Psoas muscle (tissue), 8 donors: ENCODE data around the gene SYNRG. TPM values are rescaled to one million over a fixed set of nuclear protein-coding genes. Genes with fewer than 3 reads are reported as not detected.

Experiments used
- ATAC-seq, 4 donors: fragments of 200-7000 bp; cut with Tn5 transposase; one replicate each; pipeline ENCODE4 v1.9.1; 2020; ENCODE audit warnings: moderate library complexity in 3 of 4, mild to moderate bottlenecking in 2 of 4
- DNase-seq, 2 donors: peaks; one replicate each; pipeline ENCODE4 v3.0.0-alpha.2; 2020
- H3K27ac ChIP-seq: fragments of 200-600 bp; one replicate; pipeline ENCODE4 v1.8.0; 2022
- H3K27me3 ChIP-seq, 3 donors: fragments of 200-600 bp in 1 of 3; one replicate each; pipeline versions ENCODE4 v1.6.1 to v1.8.0; 2013 to 2022; ENCODE audit warnings: low read length in 2 of 3, mild to moderate bottlenecking in 2 of 3, moderate library complexity in 1 of 3; ENCODE audit not compliant: insufficient read depth in 3 of 3
- H3K36me3 ChIP-seq, 2 donors: fragments of 200-600 bp in 1 of 2; one replicate each; pipeline versions ENCODE4 v1.6.1 to v1.8.0; 2013 to 2022; ENCODE audit warnings: low read depth in 1 of 2, mild to moderate bottlenecking in 1 of 2, moderate library complexity in 1 of 2; ENCODE audit not compliant: insufficient read depth in 1 of 2
- H3K4me1 ChIP-seq: fragments of 200-600 bp; one replicate; pipeline ENCODE4 v1.8.0; 2022
- H3K4me3 ChIP-seq: fragments of 200-600 bp; one replicate; pipeline ENCODE4 v1.8.0; 2022; ENCODE audit warnings: mild to moderate bottlenecking
- H3K9me3 ChIP-seq: fragments of 200-600 bp; one replicate; pipeline ENCODE4 v1.8.0; 2022
- CTCF ChIP-seq: fragments of 200-600 bp; IDR thresholded peaks from one replicate; pipeline ENCODE4 v1.8.0; 2022; ENCODE audit warnings: antibody characterized with exemption
- WGBS, 3 donors: extraction: QIAGEN DNeasy Blood & Tissue Kit; methylation state at CpG; one replicate each; pipeline versions ENCODE4 v1.1.6 to v1.1.7; 2013; 5-methylcytosine and 5-hydroxymethylcytosine counted together
- intact Hi-C, 2 donors: fragments of 100-400 bp; cut with DNase I; formaldehyde crosslinking; loops; one replicate each; pipeline versions ENCODE4 v1.11.0 to v1.14.2; 2022
- polyA plus RNA-seq, 3 donors: library from polyadenylated mRNA; stranded (reverse); fragments of 200-250 nt; gene quantifications; one replicate each; pipeline ENCODE4 v1.2.3, GENCODE V29; 2013
- total RNA-seq, 4 donors: library from RNA; stranded (reverse); fragmentation: NEBNext Ultra II Directional in 2 of 4; extraction: Animal tissue kit (Norgen Biotek cat#: 25700) in 2 of 4; gene quantifications; one replicate each; pipeline versions ENCODE4 v1.2.1 to v1.2.4, GENCODE V29; 2021 to 2023
- donor health status: healthy with polysubstance abuse.
- donor health status: DM: no; HTN: no; CAD: no; lungs with moderate emphysema.
- donor health status: Bipolar disorder and iron deficiency.
- donor health status: healthy.
- donor health status: DM: yes; HTN: yes; CAD: no.
- donor health status: DM: no; HTN: no; CAD: no.
- donor health status: DM: no; HTN: no; CAD: no.
- donor health status: DM: yes; HTN: yes; CAD: no.

SYNRG gene
- total and polyA plus RNA-seq, 7 donors: 5.1 to 43.1 (median 30.3) TPM

- 56 to 61% (median 59%) methylated on average over 6 of the region's 6 CpGs for WGBS, 3 donors
- peaks cover 2% of the 10 kb centered on the region for H3K4me1 ChIP-seq
- no peaks in the 10 kb centered on the region for H3K36me3 ChIP-seq
- no peak overlapping the region for H3K4me3 ChIP-seq
- H3K27me3 ChIP-seq: peaks cover 2 to 45% (median 5%) of the 10 kb centered on the region in 3 donors
- no peak for DNase-seq
- H3K27ac ChIP-seq: no peak overlapping the region
- TF ChIP-seq CTCF: peak; percentile 27
- no peaks in the 10 kb centered on the region for H3K9me3 ChIP-seq
- peak in 1 of 4 donors; percentile 40 for ATAC-seq
- intact Hi-C loops: no loop called here
These were observed 41.3 kb upstream of the SYNRG start for GRCh38 chr17:37650419-37651003.

- H3K27me3 ChIP-seq: peaks cover 2 to 49% (median 5%) of the 10 kb centered on the region in 3 donors
- no peak for DNase-seq
- no peak for ATAC-seq
- no peak overlapping the region for H3K27ac ChIP-seq
- no peak overlapping the region for H3K4me3 ChIP-seq
- H3K36me3 ChIP-seq: no peaks in the 10 kb centered on the region
- intact Hi-C loops: loop anchor here in 1 of 2 donors (10.0 kb wide), 1 partner anchor 166 kb away; no protein-coding TSS in a partner anchor
- H3K4me1 ChIP-seq: peaks cover 5% of the 10 kb centered on the region
- WGBS, 3 donors: 46 to 55% (median 55%) methylated on average over 2 of the region's 2 CpGs
- no peaks in the 10 kb centered on the region for H3K9me3 ChIP-seq
- TF ChIP-seq CTCF: no peak
These were observed 39.3 kb upstream of the SYNRG start for GRCh38 chr17:37648555-37648954.

- Histone ChIP-seq H3K4me3 (no peak overlapping the region), H3K9me3 (no peaks in the 10 kb centered on the region), H3K27me3 (peaks cover 2 to 49% (median 5%) of the 10 kb centered on the region in 3 donors), H3K4me1 (peaks cover 5% of the 10 kb centered on the region), H3K27ac (no peak overlapping the region), H3K36me3 (no peaks in the 10 kb centered on the region)
- DNase-seq (no peak), ATAC-seq (no peak)
- WGBS, 3 donors: 43 to 54% (median 47%) methylated on average over 1 of the region's 1 CpG
- intact Hi-C loops: loop anchor here in 1 of 2 donors (10.0 kb wide), 1 partner anchor 167 kb away; no protein-coding TSS in a partner anchor
- TF ChIP-seq CTCF: no peak
These were observed 38.6 kb upstream of the SYNRG start for GRCh38 chr17:37647856-37648255.

GRCh38 chr17:37643869-37644268 is 34.7 kb upstream of the SYNRG start:
- no peak for DNase-seq
- intact Hi-C loops: loop anchor here in 1 of 2 donors (10.0 kb wide), 1 partner anchor 171 kb away; no protein-coding TSS in a partner anchor
- peak overlapping the region; percentile 95 for H3K4me3 ChIP-seq
- ATAC-seq: no peak
- peaks cover 0 to 32% of the 10 kb centered on the region in 2 donors for H3K36me3 ChIP-seq
- 1 to 7% (median 1%) methylated on average over 3 of the region's 3 CpGs for WGBS, 3 donors
- peak overlapping the region; percentile 94 for H3K27ac ChIP-seq
- peaks cover 22% of the 10 kb centered on the region for H3K4me1 ChIP-seq
- H3K9me3 ChIP-seq: no peaks in the 10 kb centered on the region
- peaks cover 0 to 26% (median 0%) of the 10 kb centered on the region in 3 donors for H3K27me3 ChIP-seq
- no peak for TF ChIP-seq CTCF
